B cell (primary cell): ENCODE results near the gene SPCS2. TPM values are rescaled to one million over a fixed set of nuclear protein-coding genes. Genes with fewer than 3 reads are reported as not detected.

Experiments used
- ATAC-seq: fragments of 200-7000 bp; cut with Tn5 transposase; one replicate; pipeline ENCODE4 v1.10.0; 2021; ENCODE audit warnings: low read depth, mild to moderate bottlenecking, moderate number of reproducible peaks, moderate library complexity
- CTCF ChIA-PET: fragments of 350-600 bp; sonication (Branson Sonifier 250); formaldehyde crosslinking; loops from one replicate; lab custom pipeline; 2021; ENCODE audit warnings: antibody characterized with exemption, inconsistent platforms; lab: Charles Lee
- POLR2A ChIA-PET: fragments of 350-600 bp; sonication (Branson Sonifier 250); formaldehyde crosslinking; loops from one replicate; lab custom pipeline; 2021; ENCODE audit warnings: antibody characterized with exemption; lab: Charles Lee
- DNase-seq: peaks from one replicate; pipeline ENCODE4 v3.0.0; 2013
- H2AFZ ChIP-seq: 2 replicates; pipeline ENCODE4 v1.6.1; 2012; ENCODE audit warnings: mild to moderate bottlenecking, low read depth, low read length; ENCODE audit not compliant: insufficient read depth, poor library complexity, severe bottlenecking
- H3K27ac ChIP-seq, 2 donors: 1 replicate in 1 of 2; 2 replicates in 1 of 2; pipeline ENCODE4 v1.5.1; 2012 to 2013; ENCODE audit warnings: low read length in 2 of 2, mild to moderate bottlenecking in 2 of 2, moderate library complexity in 1 of 2
- H3K27me3 ChIP-seq, 4 experiments: fragments of 200-600 bp in 1 of 4; sonication (generic) in 1 of 4; replicated peaks in 1 of 4; 1 replicate in 2 of 4; 2 replicates in 2 of 4; pipeline versions ENCODE4 v1.6.1 to v1.7.0; 2013 to 2016; ENCODE audit warnings: low read length in 3 of 4, mild to moderate bottlenecking in 2 of 4, mixed read lengths in 1 of 4, moderate library complexity in 1 of 4; ENCODE audit not compliant: insufficient read depth in 4 of 4, control insufficient read depth in 3 of 4; ENCODE audit errors: control extremely low read depth in 1 of 4
- H3K36me3 ChIP-seq, 2 experiments: replicated peaks in 1 of 2; 1 replicate in 1 of 2; 2 replicates in 1 of 2; pipeline versions ENCODE4 v1.6.1 to v1.7.1; 2013; ENCODE audit warnings: low read length in 1 of 2; ENCODE audit not compliant: insufficient read depth in 2 of 2, control insufficient read depth in 1 of 2; ENCODE audit errors: control extremely low read depth in 1 of 2, extremely low read depth in 1 of 2
- H3K4me1 ChIP-seq, 2 donors: fragments of 200-600 bp in 1 of 2; sonication (generic) in 1 of 2; 1 replicate in 1 of 2; 2 replicates in 1 of 2; pipeline versions ENCODE4 v1.5.1 to v1.6.1; 2013 to 2017; ENCODE audit warnings: low read length in 2 of 2; ENCODE audit not compliant: control insufficient read depth in 2 of 2, insufficient read depth in 2 of 2
- H3K4me2 ChIP-seq: replicated peaks from 2 replicates; pipeline ENCODE3; 2012; ENCODE audit warnings: mild to moderate bottlenecking, low read depth, low read length; ENCODE audit not compliant: poor library complexity, severe bottlenecking
- H3K4me3 ChIP-seq, 5 experiments: fragments of 200-600 bp in 1 of 5; sonication (generic) in 1 of 5; 1 replicate in 3 of 5; 2 replicates in 2 of 5; pipeline versions ENCODE4 v1.5.1 to v1.7.0; 2011 to 2016; ENCODE audit warnings: low read length in 4 of 5, mild to moderate bottlenecking in 4 of 5, low read depth in 2 of 5, control low read depth in 1 of 5, moderate library complexity in 1 of 5; ENCODE audit not compliant: insufficient read depth in 1 of 5; ENCODE audit errors: control extremely low read depth in 1 of 5, extremely low read depth in 1 of 5
- H3K79me2 ChIP-seq: fragments of 200-600 bp; sonication (generic); one replicate; pipeline ENCODE4 v1.6.0; 2016; ENCODE audit warnings: low read length; ENCODE audit not compliant: control insufficient read depth, insufficient read depth
- H3K9ac ChIP-seq: fragments of 200-600 bp; sonication (generic); 2 replicates; pipeline ENCODE4 v1.6.1; 2017; ENCODE audit warnings: mild to moderate bottlenecking, low read length, moderate library complexity
- H3K9me3 ChIP-seq, 3 donors: one replicate each; pipeline versions ENCODE4 v1.6.1 to v1.7.1; 2013; ENCODE audit warnings: low read length in 2 of 3; ENCODE audit not compliant: control insufficient read depth in 2 of 3, insufficient read depth in 1 of 3; ENCODE audit errors: control extremely low read depth in 1 of 3
- H4K20me1 ChIP-seq: 2 replicates; pipeline ENCODE4 v1.6.0; 2012; ENCODE audit warnings: mild to moderate bottlenecking, low read length; ENCODE audit not compliant: insufficient read depth, control insufficient read depth, poor library complexity, severe bottlenecking
- H3K27ac Mint-ChIP-seq: one replicate; pipeline ENCODE4 v1.8.0; 2021; ENCODE audit warnings: mixed read lengths
- H3K27me3 Mint-ChIP-seq: one replicate; pipeline ENCODE4 v1.8.0; 2021; ENCODE audit warnings: mixed read lengths
- H3K4me1 Mint-ChIP-seq: one replicate; pipeline ENCODE4 v1.8.0; 2021; ENCODE audit warnings: mixed read lengths
- H3K4me3 Mint-ChIP-seq: one replicate; pipeline ENCODE4 v1.8.0; 2021; ENCODE audit warnings: mixed read lengths
- H3K9me3 Mint-ChIP-seq: one replicate; pipeline ENCODE4 v1.8.0; 2022; ENCODE audit warnings: mixed read lengths; ENCODE audit not compliant: insufficient read depth
- EZH2 ChIP-seq: IDR thresholded peaks from 2 replicates; pipeline ENCODE4 v1.6.1; 2012; ENCODE audit warnings: borderline replicate concordance, low read depth, mild to moderate bottlenecking, moderate library complexity, low read length; ENCODE audit not compliant: insufficient read depth, poor library complexity, severe bottlenecking
- WGBS: methylation state at CpG from one replicate; pipeline ENCODE4 v1.1.5; 2013; ENCODE audit warnings: missing lambda C conversion rate; ENCODE audit not compliant: insufficient coverage; 5-methylcytosine and 5-hydroxymethylcytosine counted together
- intact Hi-C: fragments of 100-400 bp; cut with micrococcal nuclease; formaldehyde crosslinking; loops from one replicate; pipeline ENCODE4 v1.10.0; 2022
- polyA plus RNA-seq: library from polyadenylated mRNA; depleted of rRNA; stranded (reverse); fragments of >200 nt; gene quantifications from 2 replicates; pipeline ENCODE4 v1.2.3, GENCODE V29; 2012
- total RNA-seq, 2 donors: library from RNA; stranded (reverse); fragments of 120-200 nt in 1 of 2; gene quantifications; 1 replicate in 1 of 2; 2 replicates in 1 of 2; pipeline versions ENCODE4 v1.2.3 to v1.2.4, GENCODE V29; 2013 to 2022
- TF ChIP-seq, protein P1 (sequence below): fragments of 200-600 bp; IDR thresholded peaks from one replicate; pipeline ENCODE4 v1.8.0; 2022; ENCODE audit warnings: antibody characterized with exemption, mild to moderate bottlenecking

Gene SPCS2
- total and polyA plus RNA-seq, 2 donors (not counting 1 experiment from before 2014, with no cell fraction given): 17.8 to 98.5 TPM

DNA sequence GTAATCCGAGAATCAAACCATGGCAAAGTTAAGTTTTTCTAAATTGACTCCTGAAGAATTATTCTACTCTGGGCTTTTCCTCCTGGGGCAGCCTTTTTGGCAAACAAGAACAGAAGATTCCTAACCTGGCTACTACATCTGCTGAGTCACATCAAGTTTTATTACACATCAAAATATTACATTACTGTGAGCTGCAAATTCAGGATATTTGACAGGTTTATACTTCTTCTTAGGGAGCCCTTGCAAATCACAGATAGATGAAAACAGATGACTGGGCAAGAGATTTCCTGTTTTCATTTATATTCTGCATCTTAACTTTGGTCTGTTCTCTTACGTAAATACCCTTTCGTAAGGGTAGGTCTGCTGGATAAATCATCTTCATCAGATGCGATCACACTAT is 23.8 kb upstream of the SPCS2 start:
- ATAC-seq (no peak), DNase-seq (no peak)
- CTCF ChIA-PET: interaction anchor here (0.7 to 16.6 kb wide), 5 partner anchors 12 to 325 kb away, joined by 3 to 235 read pairs (median 4); no protein-coding TSS in a partner anchor
- no peaks in the 10 kb centered on the region for H4K20me1 ChIP-seq
- no peak overlapping the region for H3K4me2 ChIP-seq
- peaks cover 3 to 4% of the 10 kb centered on the region in 2 experiments for H3K36me3 ChIP-seq
- no peaks in the 10 kb centered on the region for H3K9me3 ChIP-seq
- no peak overlapping the region for H3K27ac ChIP-seq
- intact Hi-C loops: no loop called here
- H3K79me2 ChIP-seq: no peaks in the 10 kb centered on the region
- POLR2A ChIA-PET: no interaction called here
- Mint-ChIP-seq H3K27me3 (no peaks in the 10 kb centered on the region), H3K27ac (no peak overlapping the region), H3K4me1 (no peaks in the 10 kb centered on the region), H3K4me3 (no peak overlapping the region), H3K9me3 (no peaks in the 10 kb centered on the region)
- 100% methylated on average over 1 of the region's 4 CpGs for WGBS
- H3K9ac ChIP-seq: no peak overlapping the region
- H3K4me3 ChIP-seq: no peak overlapping the region
- no peak overlapping the region for H2AFZ ChIP-seq
- H3K4me1 ChIP-seq: no peaks in the 10 kb centered on the region
- H3K27me3 ChIP-seq: no peaks in the 10 kb centered on the region
- TF ChIP-seq, protein P1, sequence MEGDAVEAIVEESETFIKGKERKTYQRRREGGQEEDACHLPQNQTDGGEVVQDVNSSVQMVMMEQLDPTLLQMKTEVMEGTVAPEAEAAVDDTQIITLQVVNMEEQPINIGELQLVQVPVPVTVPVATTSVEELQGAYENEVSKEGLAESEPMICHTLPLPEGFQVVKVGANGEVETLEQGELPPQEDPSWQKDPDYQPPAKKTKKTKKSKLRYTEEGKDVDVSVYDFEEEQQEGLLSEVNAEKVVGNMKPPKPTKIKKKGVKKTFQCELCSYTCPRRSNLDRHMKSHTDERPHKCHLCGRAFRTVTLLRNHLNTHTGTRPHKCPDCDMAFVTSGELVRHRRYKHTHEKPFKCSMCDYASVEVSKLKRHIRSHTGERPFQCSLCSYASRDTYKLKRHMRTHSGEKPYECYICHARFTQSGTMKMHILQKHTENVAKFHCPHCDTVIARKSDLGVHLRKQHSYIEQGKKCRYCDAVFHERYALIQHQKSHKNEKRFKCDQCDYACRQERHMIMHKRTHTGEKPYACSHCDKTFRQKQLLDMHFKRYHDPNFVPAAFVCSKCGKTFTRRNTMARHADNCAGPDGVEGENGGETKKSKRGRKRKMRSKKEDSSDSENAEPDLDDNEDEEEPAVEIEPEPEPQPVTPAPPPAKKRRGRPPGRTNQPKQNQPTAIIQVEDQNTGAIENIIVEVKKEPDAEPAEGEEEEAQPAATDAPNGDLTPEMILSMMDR: no peak
- TF ChIP-seq EZH2: no peak

GRCh38 chr11:74926304-74927030 is 22.6 kb upstream of the SPCS2 start:
- Histone ChIP-seq H3K79me2 (no peaks in the 10 kb centered on the region), H4K20me1 (no peaks in the 10 kb centered on the region), H3K27me3 (no peaks in the 10 kb centered on the region), H3K36me3 (peaks cover 0 to 3% of the 10 kb centered on the region in 2 experiments), H3K27ac (no peak overlapping the region), H2AFZ (no peak overlapping the region), H3K4me2 (no peak overlapping the region), H3K4me3 (no peak overlapping the region), H3K9me3 (no peaks in the 10 kb centered on the region), H3K9ac (no peak overlapping the region), H3K4me1 (no peaks in the 10 kb centered on the region)
- no peak overlapping the region for H3K4me3 Mint-ChIP-seq
- 100% methylated on average over 3 of the region's 8 CpGs for WGBS
- POLR2A ChIA-PET: no interaction called here
- intact Hi-C loops: no loop called here
- H3K4me1 Mint-ChIP-seq: no peaks in the 10 kb centered on the region
- CTCF ChIA-PET: interaction anchor here (0.9 to 16.6 kb wide), 7 partner anchors 11 to 353 kb away, joined by 3 to 235 read pairs (median 4); no protein-coding TSS in a partner anchor
- H3K27ac Mint-ChIP-seq: no peak overlapping the region
- no peaks in the 10 kb centered on the region for H3K9me3 Mint-ChIP-seq
- DNase-seq (no peak), ATAC-seq (no peak)
- TF ChIP-seq, protein P1: no peak
- TF ChIP-seq EZH2: no peak
- no peaks in the 10 kb centered on the region for H3K27me3 Mint-ChIP-seq
